GM12874 (cell line): ENCODE results near the gene GPX8.

Experiments used
- CTCF ChIP-seq: IDR thresholded peaks from 2 replicates; pipeline ENCODE4 v1.5.1; 2011; ENCODE audit warnings: low read depth, mild to moderate bottlenecking, control low read depth, low read length, moderate library complexity; ENCODE audit not compliant: insufficient read depth

GPX8 gene

GRCh38 chr5:55159763-55160492, at the start of gene GPX8:
TSS of gene GPX8 (plus strand) at chr5:55160171. CDS start at chr5:55160193, 22 bp downstream.
- no peak for TF ChIP-seq CTCF

- TF ChIP-seq CTCF: no peak
Measured at GRCh38 chr5:55110217-55110616, 49.8 kb upstream of the GPX8 start.

- no peak for TF ChIP-seq CTCF
Measured at GRCh38 chr5:55113327-55113726, 46.6 kb upstream of the GPX8 start.

- no peak for TF ChIP-seq CTCF
Measured at GRCh38 chr5:55114061-55114460, 45.9 kb upstream of the GPX8 start.

- no peak for TF ChIP-seq CTCF
Measured at GRCh38 chr5:55123365-55123764, 36.6 kb upstream of the GPX8 start.

- no peak for TF ChIP-seq CTCF
Measured at GRCh38 chr5:55134053-55134722, 25.8 kb upstream of the GPX8 start.

GRCh38 chr5:55136521-55136920, 23.4 kb upstream of the GPX8 start:
- no peak for TF ChIP-seq CTCF
